HCT116 (cell line): ENCODE measurements around the gene PLEKHA5. TPM values are rescaled to one million over a fixed set of nuclear protein-coding genes. Genes with fewer than 3 reads are reported as not detected.

Experiments used
- ATAC-seq: fragments of 200-7000 bp; cut with Tn5 transposase; 2 replicates; pipeline ENCODE4 v1.9.1; 2020; ENCODE audit warnings: mild to moderate bottlenecking, moderate library complexity
- BruUV-seq: library from RNA; stranded (reverse); fragments of 400-500 nt; replicated peaks from 2 replicates; lab custom pipeline; 2021; lab: Mats Ljungman, UMichigan
- CTCF ChIA-PET: fragments of 300-600 bp; sonication (Branson Sonifier 250); formaldehyde crosslinking; loops from one replicate; lab custom pipeline; 2021; ENCODE audit warnings: antibody characterized with exemption; lab: Charles Lee
- POLR2A ChIA-PET: fragments of 300-600, 350-600 bp; sonication (Branson Sonifier 250); formaldehyde crosslinking; loops from one replicate; lab custom pipeline; 2021; ENCODE audit warnings: antibody characterized with exemption; lab: Charles Lee
- RAD21 ChIA-PET, 2 experiments: fragments of 300-600 bp; sonication (Branson Sonifier 250); formaldehyde crosslinking; loops; one replicate each; lab custom pipeline; 2023; ENCODE audit warnings: low total read pairs in 2 of 2; ENCODE audit not compliant: uncharacterized antibody in 2 of 2, unreplicated experiment in 2 of 2, low non-redundant PET in 1 of 2; lab: Charles Lee
- DNase-seq: peaks from one replicate; pipeline ENCODE4 v3.0.0-alpha.2; 2010; ENCODE audit warnings: low read depth, low spot score
- H2AFZ ChIP-seq: fragments of 200-600 bp; shearing (Covaris generic), sonication (generic); 2 replicates; pipeline ENCODE4 v1.6.1; 2017; ENCODE audit warnings: low read depth, mixed run types, mixed read lengths, antibody characterized with exemption, low read length; ENCODE audit not compliant: poor library complexity, severe bottlenecking
- H3K27ac ChIP-seq: 2 replicates; pipeline ENCODE4 v1.5.1; 2012; ENCODE audit warnings: low read depth, low read length
- H3K27me3 ChIP-seq: fragments of 200-600 bp; sonication (generic); 2 replicates; pipeline ENCODE4 v1.6.1; 2016; ENCODE audit warnings: mixed run types, low read length, mixed read lengths; ENCODE audit not compliant: insufficient read depth
- H3K36me3 ChIP-seq, 2 experiments: fragments of 200-500 bp in 1 of 2; fragments of 200-600 bp in 1 of 2; sonication (Bioruptor generic) in 1 of 2; sonication (generic) in 1 of 2; 2 replicates each; pipeline versions ENCODE4 v1.5.1 to v1.6.1; 2014 to 2016; ENCODE audit warnings: low read length in 2 of 2, inconsistent platforms in 1 of 2, mixed read lengths in 1 of 2, mixed run types in 1 of 2; ENCODE audit not compliant: insufficient read depth in 2 of 2, control insufficient read depth in 1 of 2
- H3K4me1 ChIP-seq, 2 experiments: fragments of 200-600 bp in 1 of 2; sonication (generic) in 1 of 2; 2 replicates each; pipeline versions ENCODE4 v1.5.1 to v1.6.1; 2012 to 2017; ENCODE audit warnings: low read length in 2 of 2, inconsistent platforms in 1 of 2, mild to moderate bottlenecking in 1 of 2, mixed read lengths in 1 of 2, mixed run types in 1 of 2, moderate library complexity in 1 of 2; ENCODE audit not compliant: insufficient read depth in 2 of 2, control insufficient read depth in 1 of 2
- H3K4me2 ChIP-seq: fragments of 200-600 bp; sonication (generic); 2 replicates; pipeline ENCODE4 v1.6.1; 2017; ENCODE audit warnings: mixed run types, low read length, mixed read lengths
- H3K4me3 ChIP-seq, 2 experiments: fragments of 200-600 bp in 1 of 2; sonication (generic) in 1 of 2; replicated peaks in 1 of 2; 2 replicates each; pipeline ENCODE4 v1.5.1; 2011 to 2016; ENCODE audit warnings: low read length in 2 of 2, control low read depth in 1 of 2, low read depth in 1 of 2, mild to moderate bottlenecking in 1 of 2, mixed read lengths in 1 of 2, mixed run types in 1 of 2
- H3K79me2 ChIP-seq: fragments of 200-600 bp; sonication (generic); 2 replicates; pipeline ENCODE4 v1.6.1; 2017; ENCODE audit warnings: mild to moderate bottlenecking, mixed run types, low read length, moderate library complexity, mixed read lengths; ENCODE audit not compliant: insufficient read depth
- H3K9ac ChIP-seq: fragments of 200-600 bp; sonication (generic); 2 replicates; pipeline ENCODE4 v1.6.1; 2016; ENCODE audit warnings: low read length, mixed read lengths
- H3K9me2 ChIP-seq: fragments of 200-600 bp; sonication (generic), shearing (Covaris generic); 2 replicates; pipeline ENCODE4 v1.6.1; 2017; ENCODE audit warnings: mixed run types, mild to moderate bottlenecking, moderate library complexity; ENCODE audit not compliant: insufficient read depth
- H3K9me3 ChIP-seq, 2 experiments: fragments of 200-500 bp in 1 of 2; fragments of 200-600 bp in 1 of 2; sonication (Bioruptor generic) in 1 of 2; sonication (generic) in 1 of 2; 2 replicates each; pipeline ENCODE4 v1.6.1; 2014 to 2017; ENCODE audit warnings: low read length in 2 of 2, mixed read lengths in 2 of 2, inconsistent platforms in 1 of 2, low read depth in 1 of 2, mild to moderate bottlenecking in 1 of 2, mixed run types in 1 of 2, moderate library complexity in 1 of 2; ENCODE audit not compliant: control insufficient read depth in 1 of 2, insufficient read depth in 1 of 2
- H4K20me1 ChIP-seq: fragments of 200-600 bp; sonication (generic), shearing (Covaris generic); 2 replicates; pipeline ENCODE4 v1.6.1; 2017; ENCODE audit warnings: mixed run types, mild to moderate bottlenecking, moderate library complexity; ENCODE audit not compliant: insufficient read depth
- CBX3 ChIP-seq: IDR thresholded peaks from 2 replicates; pipeline ENCODE4 v1.6.1; 2012; ENCODE audit warnings: low read depth
- CEBPB ChIP-seq: IDR thresholded peaks from 2 replicates; pipeline ENCODE4 v1.6.1; 2012; ENCODE audit warnings: low read depth
- EGR1 ChIP-seq: IDR thresholded peaks from 2 replicates; pipeline ENCODE4 v1.6.1; 2012; ENCODE audit warnings: low read depth
- ELF1 ChIP-seq: IDR thresholded peaks from 2 replicates; pipeline ENCODE4 v1.6.1; 2012; ENCODE audit warnings: low read depth, borderline replicate concordance
- EZH2 ChIP-seq: fragments of 200-600 bp; sonication (generic); IDR thresholded peaks from 2 replicates; pipeline ENCODE4 v1.6.1; 2017; ENCODE audit warnings: antibody characterized with exemption, mixed run types
- EZH2phosphoT487 ChIP-seq: fragments of 200-600 bp; IDR thresholded peaks from 2 replicates; pipeline ENCODE4 v1.6.1; 2018; ENCODE audit warnings: antibody characterized with exemption, borderline replicate concordance
- JUND ChIP-seq: IDR thresholded peaks from 2 replicates; pipeline ENCODE4 v1.6.1; 2012
- POLR2A ChIP-seq: IDR thresholded peaks from 2 replicates; pipeline ENCODE4 v1.7.0; 2011; ENCODE audit warnings: borderline replicate concordance; ENCODE audit not compliant: insufficient read depth, insufficient read length; ENCODE audit errors: extremely low read depth
- POLR2AphosphoS5 ChIP-seq: IDR thresholded peaks from 2 replicates; pipeline ENCODE4 v1.6.1; 2011; ENCODE audit warnings: mild to moderate bottlenecking, low read depth, low read length, moderate library complexity
- RAD21 ChIP-seq: IDR thresholded peaks from 2 replicates; pipeline ENCODE4 v1.6.1; 2012; ENCODE audit warnings: low read depth, mild to moderate bottlenecking
- SP1 ChIP-seq: IDR thresholded peaks from 2 replicates; pipeline ENCODE4 v1.6.1; 2012; ENCODE audit warnings: low read depth
- SRF ChIP-seq: IDR thresholded peaks from 2 replicates; pipeline ENCODE4 v1.6.1; 2012; ENCODE audit warnings: low read depth
- TCF7L2 ChIP-seq: IDR thresholded peaks from 2 replicates; pipeline ENCODE4 v1.7.0; 2011; ENCODE audit warnings: borderline replicate concordance, inconsistent platforms; ENCODE audit not compliant: insufficient read depth, insufficient read length; ENCODE audit errors: extremely low read depth
- YY1 ChIP-seq: IDR thresholded peaks from 2 replicates; pipeline ENCODE4 v1.6.1; 2011; ENCODE audit warnings: low read length, low read depth, moderate library complexity, mild to moderate bottlenecking; ENCODE audit not compliant: insufficient replicate concordance; ENCODE audit errors: extremely low read depth
- ZFX ChIP-seq: fragments of 450-650 bp; IDR thresholded peaks from 2 replicates; pipeline ENCODE4 v1.6.1; 2017
- ZNF274 ChIP-seq: fragments of 200-500 bp; sonication (Bioruptor generic); IDR thresholded peaks from 2 replicates; pipeline ENCODE4 v1.6.1; 2014; ENCODE audit warnings: mild to moderate bottlenecking, low read depth, low read length, inconsistent platforms
- intact Hi-C: fragments of 100-400 bp; cut with micrococcal nuclease; formaldehyde crosslinking; loops from 2 replicates; pipeline ENCODE4 v1.10.0; 2022
- total RNA-seq: library from RNA; stranded (reverse); gene quantifications from one replicate; pipeline ENCODE4 v1.2.1, GENCODE V29; 2021; ENCODE audit not compliant: unreplicated experiment

The PLEKHA5 gene
- total RNA-seq, 1 experiment from 2014 or later: 18.9 TPM

DNA sequence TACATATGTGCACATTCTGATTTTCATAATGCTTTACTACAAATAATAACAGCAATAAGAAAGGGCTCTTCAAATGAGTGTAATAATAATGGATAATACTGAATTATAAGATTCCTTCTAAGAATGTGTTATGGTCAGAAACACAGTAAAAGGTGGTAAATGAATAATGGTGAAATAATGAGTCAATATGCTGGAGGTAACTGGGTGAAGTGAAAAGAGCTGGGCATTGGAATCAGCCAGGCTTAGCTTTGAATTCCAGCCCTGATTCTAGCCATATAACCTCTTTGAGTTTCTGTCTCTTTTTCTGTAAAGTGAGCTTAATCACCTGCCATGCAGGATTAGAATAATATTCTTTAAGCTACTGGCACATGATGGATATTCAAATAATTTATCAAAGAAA lies 39.1 kb downstream of the PLEKHA5 start:
- H3K27me3 ChIP-seq: no peaks in the 10 kb centered on the region
- H3K4me3 ChIP-seq: no peak overlapping the region
- CTCF ChIA-PET: no interaction called here
- intact Hi-C loops: no loop called here
- no peak overlapping the region for H3K27ac ChIP-seq
- H3K9me3 ChIP-seq: no peaks in the 10 kb centered on the region
- no peaks in the 10 kb centered on the region for H4K20me1 ChIP-seq
- H3K9ac ChIP-seq: no peak overlapping the region
- no peak overlapping the region for H2AFZ ChIP-seq
- H3K4me1 ChIP-seq: no peaks in the 10 kb centered on the region; a peak in 1 of 4 replicates
- DNase-seq (no peak), ATAC-seq (no peak)
- POLR2A ChIA-PET: no interaction called here
- RAD21 ChIA-PET: no interaction called here
- H3K36me3 ChIP-seq: no peaks in the 10 kb centered on the region
- no peaks in the 10 kb centered on the region for H3K9me2 ChIP-seq
- no TSS peak for BruUV-seq
- TF ChIP-seq TCF7L2 (no peak), CBX3 (no peak), EGR1 (no peak), EZH2phosphoT487 (no peak), YY1 (no peak)
- peaks cover 46% of the 10 kb centered on the region for H3K79me2 ChIP-seq
- H3K4me2 ChIP-seq: no peak overlapping the region

GRCh38 chr12:19169222-19169621 lies 39.7 kb downstream of the PLEKHA5 start:
- Histone ChIP-seq H3K4me1 (no peaks in the 10 kb centered on the region; a peak in 1 of 4 replicates), H3K36me3 (no peaks in the 10 kb centered on the region), H4K20me1 (no peaks in the 10 kb centered on the region), H3K4me2 (no peak overlapping the region), H3K9ac (no peak overlapping the region), H3K9me2 (no peaks in the 10 kb centered on the region), H3K4me3 (no peak overlapping the region), H3K27ac (no peak overlapping the region), H3K79me2 (peaks cover 46% of the 10 kb centered on the region), H2AFZ (no peak overlapping the region), H3K27me3 (no peaks in the 10 kb centered on the region)
- ATAC-seq (no peak), DNase-seq (no peak)
- ChIA-PET RAD21 (no interaction called here), CTCF (no interaction called here)
- TF ChIP-seq EGR1 (no peak), ZNF274 (no peak), JUND (no peak), ELF1 (no peak), RAD21 (no peak), EZH2 (no peak), ZFX (no peak), CEBPB (no peak), SRF (no peak), YY1 (no peak), SP1 (no peak), POLR2A (no peak), POLR2AphosphoS5 (no peak), TCF7L2 (no peak)
- TF ChIP-seq, all 23 proteins: peak for 0
- no TSS peak for BruUV-seq
- H3K9me3 ChIP-seq: no peaks in the 10 kb centered on the region
- POLR2A ChIA-PET: no interaction called here
- intact Hi-C loops: no loop called here
